Kidney glomerular epithelial cell (primary cell): ENCODE results near the gene ATOH7.
A peak's percentile ranks its signal among the peaks of the same experiment; 100 is the strongest.
"Not testable (repeated sequence)": the region's sequence is repeated elsewhere in the genome, so short reads cannot be mapped to it uniquely, and the experiment has no call there.

Experiments
- DNase-seq: peaks from one replicate; lab custom pipeline; 2025; lab: John Stamatoyannopoulos, UW

The ATOH7 gene

DNA sequence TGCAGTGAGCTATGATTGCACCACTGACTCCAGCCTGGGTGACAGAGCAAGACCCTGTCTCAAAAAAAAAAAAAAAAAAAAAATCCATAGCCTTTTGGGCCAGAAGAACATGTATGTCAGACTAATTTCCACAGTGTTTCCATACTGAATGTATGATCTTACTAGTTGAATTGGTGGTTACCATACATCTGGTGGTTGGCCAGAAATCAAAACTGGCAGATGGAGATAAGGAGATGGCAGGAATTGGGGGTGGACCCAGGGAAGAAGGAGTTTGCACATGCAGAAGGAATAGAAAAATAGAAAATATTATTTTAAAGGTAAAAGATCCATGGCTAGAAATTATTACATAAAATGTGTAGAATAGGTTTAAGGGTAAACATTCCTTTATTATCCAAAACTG lies 3.7 kb upstream of the ATOH7 start:
- no peak for DNase-seq

DNA sequence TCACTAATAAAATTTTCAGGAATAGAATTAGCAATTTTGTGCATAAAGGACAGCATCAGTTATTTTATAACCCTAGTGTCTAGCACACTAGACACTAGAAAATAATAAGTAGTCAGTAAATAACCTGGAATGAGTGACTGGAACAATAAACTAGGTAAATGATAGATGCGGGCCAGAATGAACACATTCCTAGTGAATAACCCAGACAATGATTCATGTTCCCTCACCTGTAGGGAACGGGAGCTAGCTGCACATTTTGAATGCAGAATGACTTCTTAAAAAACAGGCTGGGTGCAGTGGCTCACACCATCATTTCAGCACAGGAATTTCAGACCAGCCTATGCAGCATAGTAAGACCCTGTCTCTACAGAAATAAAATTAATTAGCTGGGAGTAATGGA lies 3.2 kb upstream of the ATOH7 start:
- DNase-seq = no peak

DNA sequence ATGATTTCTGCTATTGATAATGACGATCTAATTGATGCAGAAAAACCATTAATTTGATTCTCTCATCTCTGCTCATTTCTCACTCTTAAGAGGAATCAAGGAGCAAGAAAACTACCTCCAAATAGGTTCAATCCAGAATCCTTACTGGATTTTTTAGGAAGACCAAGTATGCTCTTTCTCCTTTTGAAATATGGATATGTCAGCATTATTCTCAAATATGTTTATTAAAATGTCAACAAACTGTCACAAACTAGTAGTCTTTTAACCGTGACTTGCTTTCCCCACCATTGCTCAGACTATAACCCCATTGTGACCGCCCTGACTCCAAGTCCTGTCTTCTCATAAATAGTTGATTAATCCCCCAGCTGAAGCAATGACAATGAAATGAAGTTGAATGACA lies 1.1 kb upstream of the ATOH7 start:
- DNase-seq = no peak

DNA sequence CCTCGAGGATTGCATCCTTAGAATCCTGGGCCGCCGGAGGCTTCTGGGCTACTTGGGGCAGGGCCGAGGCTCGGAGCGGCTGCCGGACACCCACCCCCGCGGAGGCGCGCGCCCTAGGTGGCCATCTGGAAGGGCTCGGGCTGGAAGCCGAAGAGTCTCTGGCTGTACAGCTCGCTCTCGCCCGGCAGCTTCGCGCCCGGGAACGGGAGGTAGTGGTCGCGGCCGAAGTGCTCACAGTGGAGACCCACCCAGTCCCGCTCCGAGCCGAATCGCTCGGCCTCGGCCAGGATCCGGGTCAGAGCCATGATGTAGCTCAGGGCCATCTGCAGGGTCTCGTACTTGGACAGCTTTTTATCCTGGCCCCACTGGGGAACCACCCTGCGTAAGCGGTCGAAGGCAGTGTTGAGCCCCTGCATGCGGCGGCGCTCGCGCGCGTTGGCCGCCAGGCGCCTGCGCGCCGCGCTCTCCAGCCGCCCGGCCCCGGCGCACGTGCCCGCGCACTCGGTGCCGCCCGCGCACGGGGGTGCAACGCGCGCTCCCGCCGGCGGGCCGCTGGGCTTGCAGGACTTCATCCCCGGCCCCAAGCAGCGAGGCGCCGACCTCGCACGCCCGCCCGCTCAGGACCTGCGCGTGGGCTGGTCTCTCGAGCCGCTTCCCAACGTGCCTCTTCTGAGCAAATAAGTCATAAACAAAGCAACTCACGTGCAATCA lies 652 bp downstream of the ATOH7 start:
- peak; percentile 31 for DNase-seq

DNA sequence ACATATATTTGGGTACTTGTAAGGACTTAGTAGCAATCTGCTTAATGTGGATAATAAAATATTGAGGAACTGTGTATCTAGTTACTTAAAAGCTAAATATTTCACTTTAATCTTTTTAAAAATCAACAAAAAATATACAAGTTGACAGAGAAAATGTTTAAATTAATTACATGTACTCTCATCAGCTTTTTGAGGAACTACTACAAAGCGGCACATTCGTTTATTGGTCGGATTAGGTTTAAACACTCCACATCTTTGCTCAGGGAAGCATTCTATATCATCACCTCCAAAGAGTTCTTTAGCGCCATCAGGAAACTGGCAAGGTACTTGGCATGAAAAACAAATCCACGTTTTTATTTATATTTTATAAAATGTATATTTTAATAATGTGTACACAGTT lies 1.6 kb downstream of the ATOH7 start:
- no peak for DNase-seq

DNA sequence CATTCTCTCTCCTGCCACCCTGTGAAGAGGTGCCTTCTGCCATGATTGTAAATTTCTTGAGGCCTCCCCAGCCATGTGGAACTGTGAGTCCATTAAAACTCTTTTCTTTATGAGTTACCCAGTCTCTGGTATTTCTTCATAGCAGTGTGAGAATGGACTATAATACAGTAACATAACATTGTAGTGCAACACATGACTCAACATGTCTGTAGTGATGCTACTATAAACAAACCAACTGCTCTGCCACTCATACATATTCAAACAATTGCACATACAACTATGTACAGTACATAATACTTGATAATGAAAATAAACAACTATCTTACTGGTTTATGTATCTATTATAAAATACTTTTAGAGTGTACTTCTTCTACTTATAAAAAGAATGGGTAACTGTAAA lies 7.1 kb downstream of the ATOH7 start:
- DNase-seq = no peak

DNA sequence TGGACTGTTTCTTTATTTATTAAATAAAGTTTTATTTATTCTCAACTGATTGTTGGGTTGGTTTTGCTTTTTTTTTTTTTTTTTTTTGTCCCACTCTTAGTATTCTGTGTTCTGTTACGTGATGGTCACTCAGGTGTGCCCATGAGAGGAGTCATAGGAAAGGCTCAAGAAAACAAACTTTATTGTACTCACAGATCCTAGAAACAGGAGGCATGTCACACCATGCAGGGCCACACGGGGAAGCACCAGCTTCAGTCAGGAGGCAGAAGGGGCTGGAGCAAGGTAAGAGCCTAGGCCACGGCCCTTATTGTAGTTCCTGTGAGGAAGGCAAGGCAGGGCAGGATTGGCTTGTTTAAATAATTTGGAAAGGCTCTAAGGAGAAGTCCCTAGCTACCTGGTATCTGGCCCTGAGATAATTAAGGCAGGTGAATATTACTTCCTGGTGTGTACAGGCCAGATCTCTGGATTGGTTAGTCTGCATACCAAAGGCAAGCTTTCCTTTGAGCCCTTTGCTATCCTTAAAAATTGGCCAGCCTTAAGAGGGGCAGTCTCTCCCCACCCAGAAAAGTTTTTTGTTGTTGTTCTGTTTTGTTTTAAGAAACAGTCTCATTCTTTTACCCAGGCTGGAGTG lies 8.3 kb downstream of the ATOH7 start:
- no peak for DNase-seq

DNA sequence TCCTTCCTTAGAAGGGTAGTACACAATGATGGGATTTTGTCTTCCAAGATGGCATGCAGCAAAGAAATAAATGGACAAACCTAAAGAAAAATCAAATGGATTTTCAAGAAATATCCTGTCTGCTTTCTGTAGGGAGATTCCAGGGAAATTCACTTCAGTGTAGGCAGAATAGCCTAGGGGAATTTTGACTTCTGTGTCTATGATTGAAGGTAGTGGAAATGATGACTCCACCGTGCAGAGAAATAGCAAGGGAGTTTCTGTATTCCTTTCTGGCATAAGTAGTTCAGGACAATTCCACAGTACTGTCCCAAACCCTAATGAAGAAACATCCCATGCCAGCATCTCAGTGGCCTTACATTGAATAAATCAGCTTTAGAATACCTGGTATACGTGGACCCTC lies 9.5 kb downstream of the ATOH7 start:
- DNase-seq = no peak

DNA sequence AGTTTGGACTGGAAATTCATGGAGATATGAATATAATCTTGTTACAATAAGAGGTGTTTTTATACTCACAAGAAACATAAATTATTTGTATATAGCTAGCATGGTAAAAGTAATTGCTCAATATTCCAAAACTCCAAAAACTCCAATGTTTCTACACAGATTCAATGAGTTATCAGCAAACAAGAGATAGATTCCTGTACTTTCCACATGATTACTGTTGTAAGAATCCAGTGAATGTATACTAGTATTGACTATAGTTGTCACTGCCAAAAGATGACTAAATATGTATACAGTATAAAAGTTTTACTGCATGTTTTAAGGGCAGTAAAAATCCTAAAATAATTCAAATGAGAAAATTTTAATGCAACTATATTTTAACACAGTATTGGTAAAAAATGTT lies 10.7 kb downstream of the ATOH7 start:
- no peak for DNase-seq

DNA sequence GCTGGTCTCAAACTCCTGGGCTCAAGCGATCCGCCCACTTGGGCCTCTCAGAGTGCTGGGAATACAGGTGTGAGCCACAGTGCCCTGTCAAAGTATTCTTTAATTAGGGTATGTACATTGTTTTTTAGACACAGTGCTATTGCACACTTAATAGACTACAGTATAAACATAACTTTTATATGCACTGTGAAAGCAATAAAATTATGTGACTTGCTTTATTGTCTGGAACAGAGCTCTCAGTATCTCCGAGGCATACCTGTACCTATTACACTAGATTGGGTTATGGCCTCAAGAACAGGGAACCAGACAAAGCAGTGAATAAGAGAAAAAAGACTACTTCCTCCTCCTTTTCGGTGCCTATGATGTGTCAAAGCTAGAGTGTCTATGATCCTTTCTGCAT lies 13.1 kb downstream of the ATOH7 start:
- DNase-seq = no peak

DNA sequence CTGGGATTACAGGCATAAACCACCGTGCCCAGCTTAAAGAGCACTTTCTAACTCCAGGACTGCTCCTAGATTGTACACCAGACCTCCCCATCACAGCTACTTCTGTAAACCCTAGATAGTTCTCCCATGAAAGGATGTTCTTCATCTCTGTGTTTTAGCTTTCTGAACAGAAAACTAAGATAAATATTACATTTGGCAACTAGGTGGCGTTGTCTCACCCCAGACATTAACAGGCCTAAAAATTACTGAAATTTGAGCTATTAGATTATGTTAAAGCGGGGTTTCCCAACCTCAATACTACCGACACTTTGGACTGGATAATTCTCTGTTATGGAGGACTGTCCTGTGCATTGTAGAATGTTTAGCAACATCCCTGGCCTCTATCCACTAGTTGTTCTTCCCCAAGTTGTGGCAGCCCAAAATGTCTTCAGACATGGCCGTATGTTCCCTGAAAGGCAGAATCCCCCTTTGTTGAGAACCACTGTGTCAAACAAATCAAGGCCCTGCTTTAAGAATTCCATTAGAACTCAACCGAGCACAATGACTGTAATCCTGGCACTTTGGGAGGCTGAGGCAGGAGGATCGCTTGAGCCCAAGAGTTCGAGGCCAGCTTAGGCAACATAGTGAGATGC lies 19.1 kb downstream of the ATOH7 start:
- DNase-seq = no peak

DNA sequence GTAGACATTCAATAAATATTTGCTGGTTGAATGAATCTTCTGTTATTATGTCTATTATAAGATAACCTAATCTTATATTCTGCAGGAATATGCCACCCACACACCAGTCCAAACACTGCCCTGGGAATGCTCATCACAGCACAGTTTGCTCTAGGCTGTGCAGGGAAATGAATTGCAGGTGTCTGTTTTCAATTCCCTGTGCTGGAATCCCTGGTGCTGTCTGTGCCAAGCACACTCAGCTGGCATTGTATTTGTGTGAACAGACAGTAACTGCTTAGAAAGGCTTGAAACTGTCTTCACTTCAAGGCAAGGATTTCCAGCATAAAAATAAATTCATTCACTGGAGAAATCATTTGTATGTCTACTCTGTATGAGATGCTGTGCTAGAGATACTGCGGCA lies 20.2 kb downstream of the ATOH7 start:
- DNase-seq = no peak

DNA sequence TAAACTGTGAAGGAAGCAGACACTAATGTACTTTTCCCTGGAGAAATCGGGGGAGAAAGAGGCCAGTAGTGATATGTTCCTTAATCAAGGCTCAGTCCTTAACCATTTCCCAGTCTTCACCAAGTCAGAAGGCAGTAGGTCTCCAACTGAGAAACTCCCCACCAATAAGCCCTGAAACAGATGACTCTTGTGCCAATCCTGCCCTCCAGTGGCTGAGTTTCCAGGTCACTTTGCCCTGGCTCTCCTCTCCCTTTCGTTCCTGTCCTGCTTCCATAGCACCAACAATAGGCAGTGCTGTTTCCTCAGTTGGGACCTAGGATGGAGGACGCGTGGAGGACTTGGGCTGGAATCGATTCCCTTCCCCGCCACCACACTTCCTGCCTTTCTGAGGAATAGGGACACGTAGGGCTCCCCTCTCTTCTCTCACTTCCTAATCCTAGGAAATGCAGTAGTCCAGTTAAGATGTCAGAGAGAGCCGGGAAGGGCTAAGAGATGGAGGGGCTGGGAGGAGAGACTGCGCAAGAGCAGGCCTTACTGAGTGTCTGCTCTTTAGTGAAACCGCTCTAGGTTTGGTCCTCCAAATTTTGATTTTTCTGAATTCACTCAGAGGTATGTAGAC lies 23.4 kb downstream of the ATOH7 start:
- DNase-seq = peak; percentile 87

DNA sequence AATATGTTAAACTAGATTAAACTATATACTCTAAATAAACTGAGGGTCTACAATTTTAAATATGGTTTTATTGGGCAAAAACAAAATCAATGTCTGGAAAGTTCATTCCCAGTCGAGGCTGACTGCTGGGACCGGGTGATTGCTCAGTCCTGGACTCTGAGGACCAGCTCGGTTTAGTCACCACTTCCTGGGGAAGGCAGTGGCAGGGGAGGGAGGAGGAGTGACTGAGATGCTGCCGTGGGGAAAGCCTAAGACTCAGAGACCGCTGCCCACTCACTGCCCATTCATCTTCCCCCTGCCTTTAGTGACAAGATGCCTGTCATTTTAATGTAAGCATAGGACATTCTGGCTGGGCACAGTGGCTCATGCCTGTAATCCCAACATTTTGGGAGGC lies 29.0 kb downstream of the ATOH7 start:
- DNase-seq = no peak

DNA sequence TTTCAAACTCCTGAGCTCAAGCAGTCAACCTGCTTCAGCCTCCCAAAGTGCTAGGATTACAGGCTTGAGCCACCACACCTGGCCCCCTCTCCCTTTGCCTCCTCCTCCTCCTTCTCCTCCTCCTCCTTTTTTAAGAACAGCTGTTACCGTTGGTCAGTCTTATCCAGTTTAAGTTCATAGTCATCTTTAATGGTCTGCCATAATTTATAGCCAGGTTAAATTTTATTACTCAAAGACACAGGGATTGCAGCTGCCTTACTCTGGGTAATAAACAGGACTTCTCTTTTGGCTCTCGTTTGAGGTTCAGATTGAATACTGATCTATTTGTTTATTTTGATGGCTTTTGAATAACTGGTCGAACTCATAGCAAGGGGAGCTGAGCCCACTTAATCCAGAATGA lies 35.2 kb downstream of the ATOH7 start:
- no peak for DNase-seq

DNA sequence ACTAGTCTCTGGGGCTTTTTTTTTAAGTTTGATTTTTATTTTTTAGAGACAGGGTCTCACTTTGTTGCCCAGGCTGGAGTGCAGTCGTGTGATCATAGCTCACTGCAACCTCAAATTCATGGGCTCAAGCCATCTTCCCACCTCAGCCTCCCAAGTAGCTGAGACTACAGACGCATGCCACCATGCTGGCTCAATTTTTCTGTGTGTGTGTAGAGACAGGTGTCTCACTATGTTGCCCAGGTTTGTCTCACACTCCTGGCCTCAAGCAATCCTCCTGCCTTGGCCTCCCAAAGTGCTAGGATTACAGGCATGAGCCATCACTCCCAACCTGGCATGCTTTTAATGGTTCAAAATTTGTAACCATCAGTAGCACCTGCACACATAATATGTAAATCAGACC lies 36.1 kb downstream of the ATOH7 start:
- DNase-seq = not testable (repeated sequence)

DNA sequence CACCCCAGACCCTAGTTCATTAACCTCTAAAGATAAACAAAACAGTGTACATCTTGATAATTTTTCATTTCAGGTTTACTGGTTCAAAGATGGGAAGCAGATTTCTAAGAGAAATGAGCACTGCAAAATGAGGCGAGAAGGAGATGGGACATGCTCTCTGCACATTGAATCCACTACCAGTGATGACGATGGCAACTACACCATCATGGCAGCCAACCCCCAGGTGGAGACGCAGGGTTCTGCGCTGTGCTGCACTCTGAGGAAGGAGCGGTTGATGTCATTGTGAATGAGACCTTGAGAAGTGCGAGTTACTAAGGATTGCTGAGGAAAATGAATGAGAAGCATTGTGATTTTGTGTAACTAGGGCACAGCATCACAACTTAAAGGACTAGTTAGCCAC lies 37.6 kb downstream of the ATOH7 start:
- DNase-seq = no peak

DNA sequence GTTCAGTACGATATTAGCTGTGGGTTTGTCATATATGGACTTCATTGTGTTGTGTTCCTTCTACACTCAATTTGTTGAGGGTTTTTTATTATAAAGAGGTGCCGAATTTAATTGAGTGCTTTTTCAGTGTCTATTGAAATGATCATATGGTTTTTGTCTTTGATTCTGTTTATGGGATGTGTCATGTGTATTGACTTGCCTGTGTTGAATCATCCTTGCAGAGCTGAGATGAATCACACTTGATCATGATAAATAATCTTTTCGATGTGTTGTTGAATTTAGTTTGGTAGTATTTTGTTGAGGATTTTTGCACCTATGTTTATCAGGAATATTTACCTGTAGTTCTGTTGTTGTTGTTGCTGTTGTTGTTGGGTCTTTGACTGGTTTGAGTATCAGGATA lies 39.8 kb downstream of the ATOH7 start:
- DNase-seq = no peak

DNA sequence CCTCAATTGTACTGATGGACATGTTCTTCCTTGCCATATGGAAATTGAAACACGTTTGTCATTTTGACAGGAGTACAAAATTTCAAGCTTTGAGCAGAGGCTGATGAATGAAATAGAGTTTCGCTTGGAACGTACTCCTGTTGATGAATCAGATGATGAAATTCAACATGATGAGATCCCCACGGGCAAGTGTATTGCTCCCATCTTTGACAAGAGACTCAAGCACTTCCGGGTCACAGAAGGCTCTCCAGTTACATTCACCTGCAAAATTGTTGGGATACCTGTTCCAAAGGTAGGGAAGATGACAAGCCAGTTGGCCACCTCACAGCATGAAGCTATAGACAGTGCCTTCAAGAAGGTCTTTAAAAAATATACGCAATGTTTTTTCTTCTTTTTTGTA lies 43.1 kb downstream of the ATOH7 start:
- no peak for DNase-seq

DNA sequence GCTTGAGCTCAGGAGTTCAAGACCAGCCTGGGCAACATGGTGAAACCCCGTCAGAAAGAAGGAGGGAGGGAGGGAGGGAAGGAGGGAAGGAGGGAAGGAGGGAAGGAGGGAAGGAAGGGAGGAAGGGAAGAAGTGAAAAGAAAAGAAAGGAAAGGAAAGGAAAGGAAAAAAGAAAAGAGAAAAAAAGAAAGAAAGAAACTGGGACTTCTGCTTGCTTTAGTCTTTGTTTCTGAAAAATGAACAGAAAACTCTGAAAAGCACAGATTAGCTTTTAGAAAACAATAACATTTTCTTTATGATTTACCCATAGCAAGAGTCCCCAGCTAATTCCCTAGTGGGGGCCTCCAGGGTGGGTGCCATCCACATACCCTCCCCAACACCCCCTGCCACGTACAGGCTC lies 46.8 kb downstream of the ATOH7 start:
- no peak for DNase-seq

DNA sequence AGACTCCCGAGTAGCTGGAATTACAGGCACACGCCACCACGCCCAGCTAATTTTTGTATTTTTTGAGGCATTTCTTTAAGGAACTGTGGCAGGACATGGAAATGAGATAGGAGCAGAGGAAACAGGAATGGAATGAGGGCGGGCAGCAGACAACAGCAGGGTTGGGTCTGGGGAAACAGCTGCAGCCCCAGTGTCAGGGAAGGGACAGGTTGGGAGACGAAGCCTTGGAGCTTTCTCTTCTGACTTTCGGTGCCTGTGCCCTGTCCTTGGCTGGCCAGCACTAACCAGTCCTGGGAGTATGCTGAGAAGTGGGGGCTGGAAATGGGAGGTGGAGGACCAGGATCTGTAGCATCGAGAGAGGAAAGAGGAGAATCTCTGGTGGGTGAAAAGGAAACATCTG lies 47.4 kb downstream of the ATOH7 start:
- no peak for DNase-seq
